ENCODE data around the gene NLE1.
"Not testable (repeated sequence)": the region's sequence is repeated elsewhere in the genome, so short reads cannot be mapped to it uniquely, and the experiment has no call there.

Gene NLE1

DNA sequence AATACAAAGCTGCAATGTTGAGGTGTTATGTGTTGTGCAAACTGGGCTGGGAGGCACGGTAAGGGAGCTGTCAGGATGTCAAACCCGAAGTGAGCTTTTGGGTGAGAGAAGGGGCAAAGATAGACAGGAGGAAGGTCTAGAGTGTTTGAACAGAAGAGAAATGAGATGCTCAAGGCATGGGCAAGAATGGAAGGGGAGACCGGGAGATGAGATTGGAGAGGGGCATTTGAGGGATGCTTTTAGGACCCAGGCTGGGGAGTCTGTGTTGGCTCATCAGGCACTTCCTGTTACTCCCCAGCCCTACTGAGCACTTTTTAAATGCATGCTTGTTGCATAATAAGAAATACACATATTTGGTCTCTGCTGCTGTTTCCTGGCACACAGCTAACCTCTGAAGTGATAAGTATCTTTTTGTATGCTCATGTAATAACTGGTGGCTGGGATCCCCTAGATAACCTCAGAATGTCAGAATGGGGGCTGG lies 19.2 kb upstream of the NLE1 start:
- no peak for DNase-seq

DNA sequence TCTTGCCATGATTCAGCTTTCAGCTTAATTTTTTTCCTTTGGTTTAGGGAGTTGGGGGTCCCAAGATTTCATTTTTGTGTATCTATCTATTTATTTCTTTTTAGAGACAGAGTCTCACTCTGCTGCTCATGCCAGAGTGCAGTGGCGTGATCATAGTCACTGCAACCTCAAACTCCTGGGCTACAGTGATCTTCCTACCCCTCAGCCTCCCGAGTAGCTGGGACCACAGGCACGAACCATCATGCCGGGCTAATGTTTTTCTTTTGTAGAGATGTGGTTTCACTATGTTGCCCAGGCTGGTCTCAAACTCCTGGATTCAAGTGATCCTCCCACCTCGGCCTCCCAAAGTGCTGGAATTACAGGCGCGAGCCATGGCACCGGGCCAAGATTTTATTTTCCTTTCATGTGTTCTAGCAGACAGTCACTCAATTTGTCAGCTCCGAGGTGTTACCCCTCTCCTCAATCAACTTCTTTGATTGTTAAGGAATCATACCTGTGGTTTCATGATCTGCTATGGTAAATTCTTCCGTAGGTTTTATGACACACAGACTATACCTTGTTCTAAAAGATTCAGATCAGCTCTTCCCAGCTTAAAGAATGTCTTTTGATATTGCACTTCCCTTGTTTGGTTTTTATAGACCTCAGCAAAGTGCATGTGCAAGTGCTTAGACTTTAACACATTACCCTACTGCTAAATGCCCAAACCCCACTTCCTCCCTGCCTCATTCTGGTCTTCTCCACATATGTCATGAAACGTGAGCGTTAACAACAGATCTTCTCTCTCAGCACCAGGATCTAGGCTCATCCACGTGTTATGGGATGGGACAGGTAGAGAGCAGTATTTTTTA lies 18.5 kb upstream of the NLE1 start:
- no peak for DNase-seq

DNA sequence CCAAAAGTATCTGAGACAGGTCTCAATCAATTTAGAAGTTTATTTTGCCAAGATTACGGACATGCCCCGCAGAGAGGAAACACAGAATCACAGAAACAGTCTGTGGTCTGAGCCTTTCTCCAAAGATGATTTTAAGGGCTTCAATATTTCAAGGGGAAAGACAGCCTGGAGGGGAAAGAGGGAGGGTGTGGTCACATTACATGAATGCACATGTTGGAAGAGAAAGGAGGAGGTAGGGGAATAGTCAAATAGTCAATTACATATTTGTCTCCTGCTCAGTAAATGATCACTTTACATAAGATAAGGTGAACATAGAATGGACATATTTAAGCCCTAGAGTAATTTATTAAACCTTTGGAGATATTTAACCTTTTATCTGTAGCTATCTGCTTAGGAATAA lies 17.8 kb upstream of the NLE1 start:
- no peak for DNase-seq

DNA sequence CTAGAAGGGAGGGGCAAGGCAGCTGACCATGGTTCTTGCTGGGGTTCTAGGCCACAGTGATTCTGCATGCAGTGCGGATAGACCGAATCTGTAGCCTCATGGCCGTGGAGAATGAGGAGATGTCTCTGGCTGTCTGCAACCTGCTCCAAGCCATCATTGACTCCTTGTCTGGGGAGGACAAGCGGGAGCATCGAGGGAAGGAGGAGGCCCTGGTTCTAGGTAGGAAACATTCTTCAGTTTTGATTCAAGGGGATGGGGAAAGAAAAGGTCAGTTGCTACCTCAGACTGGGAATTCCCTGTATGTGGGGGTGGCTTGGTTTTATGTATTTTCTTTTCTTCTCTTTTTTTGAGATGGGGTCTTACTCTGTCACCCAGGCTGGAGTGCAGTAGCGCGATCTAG lies 13.1 kb upstream of the NLE1 start:
- DNase-seq, result no peak

DNA sequence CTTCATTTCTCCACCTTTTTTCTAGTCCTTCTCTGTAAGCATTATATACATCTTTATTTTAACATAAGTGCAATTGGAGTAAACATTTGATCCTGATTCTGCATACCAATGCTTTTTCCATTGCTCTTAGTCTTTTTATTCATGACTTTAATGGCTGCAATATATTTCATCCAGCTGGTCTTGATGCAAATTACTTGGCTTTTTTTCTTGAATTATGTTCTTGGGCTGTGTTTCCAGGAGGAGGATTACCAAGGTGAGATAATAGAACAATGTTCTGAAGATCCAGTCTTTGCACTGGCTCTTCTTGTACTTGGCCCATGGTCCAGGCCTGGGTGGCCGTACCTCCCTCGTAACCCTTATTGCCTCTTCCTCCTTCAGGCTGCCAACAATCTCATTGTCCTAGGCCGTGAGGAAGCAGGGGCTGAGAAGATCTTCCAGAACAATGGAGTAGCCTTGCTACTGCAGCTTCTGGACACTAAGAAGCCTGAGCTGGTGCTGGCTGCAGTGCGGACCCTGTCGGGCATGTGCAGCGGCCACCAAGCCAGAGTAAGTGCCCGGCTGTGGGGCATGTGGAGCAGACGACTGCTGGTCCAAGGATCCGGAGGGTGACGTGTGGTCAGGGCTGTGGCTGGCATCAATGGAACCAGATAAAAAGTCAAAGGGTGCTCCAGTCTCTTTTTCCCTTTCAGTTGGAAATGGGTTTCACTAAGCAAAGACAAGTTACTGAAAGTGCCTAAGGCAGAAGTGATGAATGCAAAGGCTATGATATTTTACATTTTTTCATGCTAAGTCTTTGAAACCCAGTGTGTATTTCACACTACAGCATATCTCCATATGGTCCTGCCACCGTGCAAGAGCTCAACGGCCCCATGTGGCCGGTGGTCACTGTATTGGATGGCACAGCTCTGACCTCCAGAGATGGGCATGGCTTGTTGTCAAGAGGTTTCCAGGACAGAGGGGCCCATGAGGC lies 12.4 kb upstream of the NLE1 start:
- DNase-seq, result no peak

DNA sequence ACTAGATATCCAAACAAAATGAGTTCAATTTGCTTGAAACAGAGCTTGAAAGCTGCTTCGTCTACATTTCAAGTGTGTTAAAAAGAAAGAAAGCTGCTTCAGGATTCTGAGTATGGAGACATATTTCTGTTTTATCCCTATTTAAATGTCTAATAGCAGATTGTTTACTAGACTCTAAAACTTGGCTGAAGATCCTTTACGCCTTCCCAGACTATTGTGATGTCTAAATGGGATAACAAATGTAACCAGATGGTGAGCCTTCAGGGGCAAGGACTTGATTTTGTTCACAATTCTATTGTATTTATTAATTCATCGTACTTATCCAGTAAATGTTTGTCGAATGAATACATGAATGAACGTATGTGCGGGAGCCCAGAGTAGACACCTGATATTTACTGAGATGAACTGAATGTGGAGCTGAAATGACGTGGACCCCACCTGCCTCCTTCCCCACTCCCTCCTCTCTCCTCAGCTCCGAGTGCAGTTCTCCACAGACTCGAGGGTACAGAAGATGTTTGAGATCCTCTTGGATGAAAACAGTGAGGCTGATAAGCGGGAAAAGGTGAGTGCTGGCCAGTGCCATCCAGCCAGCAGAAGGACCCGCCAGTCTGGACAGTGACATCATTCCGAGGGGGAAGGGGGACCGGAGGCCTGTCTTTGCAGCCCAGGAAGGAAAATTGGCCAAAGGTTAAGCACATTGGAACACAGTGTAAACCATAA lies 10.5 kb upstream of the NLE1 start:
- no peak for DNase-seq

DNA sequence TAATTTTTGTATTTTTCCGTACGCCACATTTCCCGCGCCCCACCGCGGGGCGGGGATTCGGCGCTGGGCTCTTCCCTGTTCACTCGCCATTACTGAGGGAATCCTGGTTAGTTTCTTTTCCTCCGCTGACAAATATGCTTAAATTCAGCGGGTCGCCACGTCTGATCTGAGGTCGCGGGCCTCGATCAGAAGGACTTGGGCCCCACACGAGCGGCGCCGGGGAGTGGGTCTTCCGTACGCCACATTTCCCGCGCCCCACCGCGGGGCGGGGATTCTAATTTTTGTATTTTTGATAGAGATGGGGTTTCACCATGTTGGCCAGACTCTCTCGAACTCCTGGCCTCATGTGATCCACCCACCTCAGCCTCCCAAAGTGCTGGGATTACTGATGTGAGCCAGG lies 9.0 kb upstream of the NLE1 start:
- DNase-seq, result not testable (repeated sequence)

DNA sequence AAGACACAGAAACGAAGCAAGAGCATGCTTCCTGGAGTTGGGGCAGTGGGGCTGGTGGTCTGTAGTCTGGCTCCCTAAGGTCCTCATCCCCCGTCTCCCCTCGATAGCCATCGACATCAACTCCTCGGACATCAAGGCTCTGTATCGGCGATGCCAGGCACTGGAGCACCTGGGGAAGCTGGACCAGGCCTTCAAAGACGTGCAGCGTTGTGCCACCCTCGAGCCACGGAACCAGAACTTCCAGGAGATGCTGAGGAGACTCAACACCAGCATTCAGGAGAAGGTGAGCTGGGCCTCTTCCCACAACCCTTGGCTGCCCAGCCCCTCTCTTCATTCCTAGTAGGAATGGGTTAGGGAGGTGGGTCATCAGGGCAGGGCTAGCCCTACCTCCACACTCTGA lies 7.8 kb upstream of the NLE1 start:
- no peak for DNase-seq

DNA sequence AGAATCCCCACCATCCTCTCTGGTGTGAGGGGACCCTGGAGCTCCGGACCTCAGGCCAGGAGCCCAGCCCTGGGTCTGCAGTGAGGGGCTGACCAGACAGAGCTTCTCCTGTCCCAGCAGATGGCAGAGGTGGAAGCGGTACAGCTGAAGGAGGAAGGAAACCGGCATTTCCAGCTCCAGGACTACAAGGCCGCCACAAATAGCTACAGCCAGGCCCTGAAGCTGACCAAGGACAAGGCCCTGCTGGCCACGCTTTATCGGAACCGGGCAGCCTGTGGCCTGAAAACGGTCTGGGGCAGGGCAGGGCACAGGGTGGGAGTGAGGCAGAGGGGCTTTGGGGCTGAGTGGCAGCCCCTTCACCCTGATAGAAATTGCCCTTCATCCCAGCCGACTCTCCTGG lies 6.0 kb upstream of the NLE1 start:
- DNase-seq, result no peak

DNA sequence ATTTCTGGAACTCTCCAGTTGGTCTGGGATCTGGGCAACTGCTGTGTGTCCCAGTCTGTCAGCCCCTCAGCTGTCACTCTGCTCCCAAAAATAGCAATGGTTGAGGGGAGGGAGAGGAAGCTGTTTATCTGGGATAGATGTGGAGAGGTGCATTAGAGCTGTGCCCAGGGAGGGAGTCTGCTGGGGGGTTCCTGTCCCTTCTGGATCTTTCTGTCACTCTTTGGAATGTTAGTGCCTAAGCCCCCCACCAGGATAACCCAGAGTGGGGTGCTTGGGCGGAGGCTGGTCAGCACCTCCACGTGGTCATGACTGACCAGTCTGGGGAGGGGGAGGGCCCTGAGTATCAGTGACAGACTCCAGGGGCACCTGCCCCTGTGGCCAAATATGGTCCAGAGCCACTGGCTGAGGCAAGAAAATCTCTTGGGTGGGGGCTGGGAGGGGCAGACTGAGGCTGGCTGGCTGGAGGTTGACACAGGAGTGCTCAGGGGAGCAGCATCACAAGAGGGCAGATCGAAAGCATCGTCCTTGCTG lies 5.3 kb upstream of the NLE1 start, which contains the start of gene UNC45B:
TSS of gene UNC45B (plus strand) at position 443 of the 531 bp plus-strand sequence. CDS start 447 bp downstream, outside the sequence.
- no peak for DNase-seq

DNA sequence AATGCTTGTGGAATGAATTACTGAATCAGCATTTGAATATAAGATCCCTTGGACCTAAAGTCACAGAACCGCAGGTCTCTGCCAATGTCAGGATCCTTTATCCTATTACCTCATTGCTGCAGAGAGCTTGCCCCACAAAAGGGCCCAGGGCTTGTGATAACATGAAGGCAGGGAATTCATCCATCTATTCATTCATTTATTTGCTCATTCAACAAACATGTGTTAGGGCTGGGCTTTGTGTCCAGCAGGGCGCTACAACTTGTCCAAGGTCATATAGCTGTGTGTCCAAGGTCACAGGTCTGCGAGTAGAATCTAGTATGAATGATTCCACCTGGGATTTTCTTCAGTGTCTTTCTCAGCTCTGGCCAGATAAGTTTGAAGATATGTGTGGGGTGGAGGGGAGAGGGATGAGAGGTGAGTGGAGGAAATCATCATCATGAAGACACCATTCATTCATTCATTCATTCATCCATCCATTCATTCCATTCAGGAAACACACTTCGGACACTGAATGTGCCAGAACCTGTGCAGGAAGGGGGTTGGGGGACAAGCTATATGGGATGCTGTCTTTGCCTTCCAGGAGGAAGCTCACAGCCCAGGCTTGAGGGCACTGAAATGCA lies 4.2 kb upstream of the NLE1 start:
- DNase-seq, result no peak

DNA sequence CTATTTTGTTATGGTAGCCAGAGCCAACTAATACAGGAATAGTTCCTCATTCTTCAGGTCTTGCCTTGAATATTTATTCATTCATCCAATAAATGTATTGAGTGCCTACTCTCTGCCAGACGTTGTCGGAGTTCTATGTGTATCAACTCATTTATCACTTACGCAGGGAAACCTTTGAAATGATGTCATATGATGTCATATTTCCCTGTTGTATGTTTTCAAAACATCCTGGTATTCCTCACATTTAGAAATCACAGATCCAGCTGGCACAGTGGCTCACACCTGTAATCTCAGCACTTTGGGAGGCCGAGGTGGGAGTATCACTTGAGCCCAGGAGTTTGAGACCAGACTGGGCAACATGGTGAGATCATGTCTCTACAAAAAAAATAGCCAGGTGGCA lies 2.7 kb upstream of the NLE1 start:
- DNase-seq, result no peak

DNA sequence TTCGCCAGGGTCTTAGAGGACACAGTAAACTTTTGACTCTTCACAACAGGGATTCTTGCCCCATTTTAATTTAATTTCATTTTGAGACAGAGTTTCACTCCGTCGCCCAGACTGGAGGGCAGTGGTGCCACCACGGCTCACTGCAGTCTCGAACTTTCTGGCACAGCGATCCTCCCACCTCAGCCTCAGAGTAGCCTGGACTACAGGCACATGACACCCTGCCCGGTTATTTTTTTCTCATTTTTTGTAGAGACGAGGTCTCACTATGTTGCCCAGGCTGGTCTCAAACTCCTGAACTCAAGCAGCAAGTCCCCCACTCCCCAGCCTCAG lies 329 bp upstream of the NLE1 start:
- DNase-seq, result no peak

DNA sequence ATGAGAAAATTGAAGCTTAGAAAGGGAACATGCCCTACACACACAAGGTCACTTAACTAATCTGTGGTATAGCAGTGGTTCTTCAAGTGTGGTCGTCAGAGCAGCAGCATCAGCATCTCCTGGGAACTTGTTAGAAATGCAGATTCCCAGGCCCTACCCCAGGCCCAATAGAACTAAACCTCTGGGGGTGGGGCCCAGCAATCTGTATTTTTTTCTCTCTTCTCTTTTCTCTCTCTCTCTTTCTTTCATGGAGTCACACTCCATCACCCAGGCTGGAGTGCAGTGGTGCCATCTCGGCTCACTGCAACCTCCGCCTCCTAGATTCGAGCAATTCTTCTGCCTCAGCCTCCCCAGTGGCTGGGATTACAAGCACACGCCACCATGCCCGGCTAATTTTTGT lies 3.9 kb downstream of the NLE1 start:
- DNase-seq, result no peak

DNA sequence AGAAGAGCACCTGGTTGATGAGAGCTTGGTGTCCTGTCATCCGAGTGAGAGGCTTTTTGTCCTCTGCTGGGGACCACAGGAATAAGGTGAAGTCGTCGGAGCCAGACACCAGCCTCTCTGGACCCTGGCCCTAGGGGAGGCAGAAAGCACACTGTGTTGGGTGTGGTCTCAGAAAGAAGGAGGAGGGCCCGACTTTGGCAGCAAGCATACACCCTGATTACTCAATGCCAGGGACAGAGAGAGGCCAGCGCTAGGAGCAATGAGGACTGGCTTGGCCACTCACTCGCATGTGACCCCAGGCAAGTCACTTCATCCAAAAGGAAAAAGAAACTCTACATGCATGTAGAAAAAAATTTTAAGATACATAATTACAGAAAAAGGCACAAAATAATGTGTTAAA lies 6.8 kb downstream of the NLE1 start:
- DNase-seq, result no peak

DNA sequence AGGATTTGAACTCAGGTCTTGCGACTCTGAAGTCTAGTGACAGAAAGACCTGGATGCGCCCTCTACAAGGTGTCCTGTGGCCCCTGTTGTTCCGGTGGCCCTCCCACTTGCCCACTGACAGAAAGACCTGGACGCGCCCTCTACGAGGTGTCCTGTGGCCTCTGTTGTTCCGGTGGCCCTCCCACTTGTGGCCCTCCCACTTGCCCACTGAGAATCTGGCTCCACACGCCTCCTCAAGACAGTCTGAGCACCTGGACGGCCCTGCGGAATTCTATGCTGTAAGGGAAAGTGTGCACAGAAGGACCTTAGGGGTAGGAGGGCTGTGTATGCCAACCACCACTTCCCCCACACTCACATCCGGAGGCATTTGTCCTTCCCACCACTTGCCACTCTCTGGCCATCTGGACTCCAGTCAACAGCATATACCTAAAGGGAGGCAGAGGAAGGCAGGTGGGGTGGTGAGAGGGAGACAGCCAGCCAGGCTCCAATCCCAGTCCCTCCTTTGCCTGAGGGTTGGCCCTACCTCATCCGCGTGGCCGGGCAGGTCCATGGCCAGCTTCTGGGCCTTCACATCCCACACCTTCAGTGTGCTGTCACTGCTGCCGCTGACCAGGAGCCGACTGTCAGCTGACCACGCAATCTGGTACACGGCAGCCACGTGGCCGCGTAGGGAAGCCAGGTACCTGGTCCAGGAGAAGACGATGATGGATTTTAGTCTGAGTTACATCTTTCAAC lies 9.1 kb downstream of the NLE1 start:
- no peak for DNase-seq

DNA sequence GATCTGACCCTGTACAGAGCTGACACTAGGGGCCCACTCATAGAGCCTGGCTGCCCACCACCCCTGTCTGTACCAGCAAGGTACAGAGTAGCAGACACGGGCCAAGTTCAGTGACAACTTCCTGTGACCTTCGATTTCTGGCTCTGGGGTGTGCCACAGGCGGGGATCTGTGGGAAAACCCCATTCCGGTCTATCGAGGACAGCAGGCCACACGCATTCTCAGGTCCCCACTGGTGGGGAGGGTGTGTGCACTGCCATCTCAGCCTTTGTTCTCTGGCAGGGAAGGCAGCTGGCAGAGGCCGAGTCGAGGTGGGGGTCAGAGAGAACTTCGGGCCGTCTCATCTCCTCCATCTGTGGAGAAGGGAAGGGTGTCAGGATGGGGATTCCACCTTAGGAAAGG lies 10.0 kb downstream of the NLE1 start:
- DNase-seq, result no peak

DNA sequence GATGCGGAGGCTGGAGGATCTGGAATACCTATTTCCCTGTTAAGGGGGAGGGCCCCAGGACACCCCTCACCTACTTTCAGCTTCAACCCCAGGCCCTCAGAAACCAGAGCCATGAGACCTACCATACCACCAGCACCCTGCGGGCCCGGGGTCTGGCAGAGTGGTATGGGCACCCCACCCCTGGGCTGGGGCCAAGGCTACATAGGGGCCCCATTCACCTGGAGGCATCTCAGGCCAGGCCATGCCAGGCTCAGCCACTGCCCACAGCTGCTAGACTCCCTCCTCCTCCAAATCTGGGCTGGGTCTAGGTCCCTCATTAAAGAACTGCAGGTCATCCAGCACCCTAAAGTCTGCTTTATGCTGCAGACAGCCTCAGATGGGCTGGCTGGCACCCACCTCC lies 11.7 kb downstream of the NLE1 start:
- DNase-seq, result no peak

DNA sequence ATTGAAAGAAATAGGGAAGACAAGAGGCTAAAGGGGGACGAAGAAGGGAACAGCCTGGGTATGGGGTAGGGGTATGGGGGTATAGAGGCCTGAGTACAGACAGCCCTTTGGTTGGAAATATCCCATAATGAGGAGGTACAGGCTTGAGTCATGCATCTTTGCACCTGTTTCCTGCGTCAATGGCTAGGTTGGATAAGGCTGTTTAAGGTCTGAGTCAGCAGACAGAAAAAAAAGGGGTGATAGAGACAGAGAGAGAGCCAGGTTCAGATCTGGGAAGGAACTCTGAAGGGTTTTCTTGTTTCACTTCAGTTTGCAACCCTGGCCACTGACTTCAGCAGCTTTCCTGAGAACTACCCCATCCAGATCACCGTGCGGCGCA lies 12.1 kb downstream of the NLE1 start:
- no peak for DNase-seq

DNA sequence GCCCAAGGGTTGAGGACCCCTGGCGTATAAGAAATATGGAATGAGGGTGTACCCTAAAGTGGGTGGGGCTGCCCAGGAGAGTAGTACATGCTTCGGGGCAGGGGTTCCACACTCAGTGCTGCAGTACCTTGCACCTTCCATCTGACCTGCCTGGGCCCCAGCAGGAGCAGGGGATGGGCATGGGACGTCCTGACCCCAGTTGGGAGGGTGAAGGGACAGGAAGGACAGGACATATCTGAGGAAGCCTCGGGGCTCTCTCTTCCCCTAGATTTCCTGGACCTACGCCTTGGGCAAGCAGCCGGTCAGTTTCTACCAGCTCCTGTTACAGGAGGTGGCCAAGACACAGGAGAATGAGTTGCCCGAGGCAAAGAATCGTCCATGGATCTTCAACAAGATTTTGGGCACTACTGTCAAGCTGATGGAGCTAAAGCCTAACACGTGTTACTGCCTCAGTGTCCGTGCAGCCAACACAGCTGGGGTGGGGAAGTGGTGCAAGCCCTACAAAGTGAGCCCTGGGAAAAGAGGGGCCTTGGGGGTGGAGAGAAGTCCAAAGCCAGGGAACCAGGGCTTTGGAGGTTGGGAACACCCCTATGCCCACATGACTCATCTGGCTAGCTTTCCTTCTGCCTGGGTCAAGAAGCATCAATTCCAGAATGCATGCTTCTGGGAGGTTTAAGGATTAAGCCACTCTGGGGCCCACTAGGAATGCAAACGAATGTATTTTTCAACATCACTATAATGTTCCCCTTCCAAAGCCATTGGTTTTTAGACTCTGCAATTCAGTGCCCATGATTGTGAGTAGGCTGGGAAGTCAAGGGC lies 12.7 kb downstream of the NLE1 start:
- DNase-seq, result no peak
